ENCODE results near the gene IGFL2. TPM values are rescaled to one million over a fixed set of nuclear protein-coding genes. Genes with fewer than 3 reads are reported as not detected.

IGFL2 gene
- total RNA-seq, 1 donor from 2014 or later, result not detected

GRCh38 chr19:46186101-46186716 lies 38.2 kb downstream of the IGFL2 start:
- Mint-ChIP-seq H3K9me3 (no peaks in the 10 kb centered on the region), H3K4me3 (no peak overlapping the region), H3K4me1 (no peaks in the 10 kb centered on the region), H3K27me3 (ENCODE audit: insufficient read depth, low read depth) (peaks cover 10% of the 10 kb centered on the region), H3K36me3 (no peaks in the 10 kb centered on the region), H3K27ac (no peak overlapping the region)
- H3K27ac ChIP-seq, result no peak overlapping the region
- H3K4me1 ChIP-seq, result no peaks in the 10 kb centered on the region
- DNase-seq (ENCODE audit: low spot score), result no peak
- H3K9me3 ChIP-seq (ENCODE audit: low read depth), result no peaks in the 10 kb centered on the region
- H3F3A ChIP-seq (ENCODE audit: low read depth), result no peaks in the 10 kb centered on the region
- H3K4me3 ChIP-seq, result no peak overlapping the region
- H4K20me1 ChIP-seq (ENCODE audit: low read depth), result no peaks in the 10 kb centered on the region
- no peak overlapping the region for H2AFZ ChIP-seq (replicated peaks)
- no peaks in the 10 kb centered on the region for H3K27me3 ChIP-seq
- H3K36me3 ChIP-seq, result no peaks in the 10 kb centered on the region
- TF ChIP-seq EZH2 (IDR thresholded peaks at IDR 0.05), result no peak
- no peak for TF ChIP-seq CTCF (IDR thresholded peaks at IDR 0.05)
- no peak for TF ChIP-seq EZH2phosphoT487 (IDR thresholded peaks at IDR 0.05)
- H3K4me2 ChIP-seq, result no peak overlapping the region
- H3K79me2 ChIP-seq (ENCODE audit: low read depth), result no peaks in the 10 kb centered on the region
- no peak overlapping the region for H3K9ac ChIP-seq

- H3K4me3 Mint-ChIP-seq, result no peak overlapping the region
- H3K9ac ChIP-seq, result no peak overlapping the region
- TF ChIP-seq EZH2 (IDR thresholded peaks at IDR 0.05) (no peak), CTCF (IDR thresholded peaks at IDR 0.05) (no peak), EZH2phosphoT487 (IDR thresholded peaks at IDR 0.05) (no peak)
These were observed 38.7 kb downstream of the IGFL2 start for GRCh38 chr19:46186717-46187101.

GRCh38 chr19:46189971-46190888 lies 42.2 kb downstream of the IGFL2 start:
- no peaks in the 10 kb centered on the region for H3K9me3 Mint-ChIP-seq
- DNase-seq (ENCODE audit: low spot score), result no peak
- H3K27me3 Mint-ChIP-seq (ENCODE audit: insufficient read depth, low read depth), result peaks cover 7% of the 10 kb centered on the region
- H3K79me2 ChIP-seq (ENCODE audit: low read depth), result no peaks in the 10 kb centered on the region
- no peak overlapping the region for H3K9ac ChIP-seq
- TF ChIP-seq CTCF (IDR thresholded peaks at IDR 0.05), result no peak
- no peak for TF ChIP-seq EZH2 (IDR thresholded peaks at IDR 0.05)
- no peak overlapping the region for H3K27ac Mint-ChIP-seq
- no peak overlapping the region for H3K4me2 ChIP-seq
- H3K4me3 ChIP-seq, result no peak overlapping the region
- H3K27ac ChIP-seq, result no peak overlapping the region
- H3K36me3 ChIP-seq, result no peaks in the 10 kb centered on the region
- H2AFZ ChIP-seq (replicated peaks), result no peak overlapping the region
- no peaks in the 10 kb centered on the region for H3K36me3 Mint-ChIP-seq
- H3F3A ChIP-seq (ENCODE audit: low read depth), result no peaks in the 10 kb centered on the region
- H4K20me1 ChIP-seq (ENCODE audit: low read depth), result no peaks in the 10 kb centered on the region
- no peaks in the 10 kb centered on the region for H3K27me3 ChIP-seq
- no peaks in the 10 kb centered on the region for H3K9me3 ChIP-seq (ENCODE audit: low read depth)
- H3K4me1 Mint-ChIP-seq, result no peaks in the 10 kb centered on the region
- no peaks in the 10 kb centered on the region for H3K4me1 ChIP-seq
- H3K4me3 Mint-ChIP-seq, result no peak overlapping the region

More at GRCh38 chr19:46186717-46187101, 38.7 kb downstream of the IGFL2 start:
- no peaks in the 10 kb centered on the region for H3K4me1 Mint-ChIP-seq
- Histone ChIP-seq H3K4me2 (no peak overlapping the region), H4K20me1 (ENCODE audit: low read depth) (no peaks in the 10 kb centered on the region), H3K27me3 (no peaks in the 10 kb centered on the region), H2AFZ (replicated peaks) (no peak overlapping the region), H3K4me3 (no peak overlapping the region), H3F3A (ENCODE audit: low read depth) (no peaks in the 10 kb centered on the region), H3K36me3 (no peaks in the 10 kb centered on the region), H3K79me2 (ENCODE audit: low read depth) (no peaks in the 10 kb centered on the region), H3K4me1 (no peaks in the 10 kb centered on the region), H3K9me3 (ENCODE audit: low read depth) (no peaks in the 10 kb centered on the region), H3K27ac (no peak overlapping the region)
- H3K9me3 Mint-ChIP-seq, result no peaks in the 10 kb centered on the region
- DNase-seq (ENCODE audit: low spot score), result no peak
- H3K36me3 Mint-ChIP-seq, result no peaks in the 10 kb centered on the region
- no peak overlapping the region for H3K27ac Mint-ChIP-seq
- H3K27me3 Mint-ChIP-seq (ENCODE audit: insufficient read depth, low read depth), result peaks cover 11% of the 10 kb centered on the region
